Esophagus squamous epithelium (tissue), 5 donors: ENCODE data around the gene DNAJC1. TPM values are rescaled to one million over a fixed set of nuclear protein-coding genes. Genes with fewer than 3 reads are reported as not detected.
A peak's percentile ranks its signal among the peaks of the same experiment; 100 is the strongest.

Source experiments
- DNase-seq: peaks from one replicate; lab custom pipeline; 2025; lab: John Stamatoyannopoulos, UW
- H3K27ac ChIP-seq, 4 donors: fragments of 200-600 bp; sonication (generic); one replicate each; pipeline ENCODE4 v1.5.1; 2016 to 2019; ENCODE audit warnings: mild to moderate bottlenecking in 1 of 4
- H3K27me3 ChIP-seq, 4 donors: fragments of 200-600 bp; sonication (generic); 1 replicate in 3 of 4; 2 replicates in 1 of 4; pipeline versions ENCODE4 v1.5.1 to v1.6.0; 2017 to 2021; ENCODE audit warnings: antibody characterized with exemption in 1 of 4
- H3K36me3 ChIP-seq, 3 donors: fragments of 200-600 bp; sonication (generic); one replicate each; pipeline ENCODE4 v1.5.1; 2016 to 2019
- H3K4me1 ChIP-seq, 3 donors: fragments of 200-600 bp; sonication (generic); one replicate each; pipeline ENCODE4 v1.5.1; 2017 to 2019
- H3K4me3 ChIP-seq, 4 donors: fragments of 200-600 bp; sonication (generic); 1 replicate in 3 of 4; 2 replicates in 1 of 4; pipeline ENCODE4 v1.5.1; 2016 to 2019; ENCODE audit warnings: mild to moderate bottlenecking in 2 of 4, moderate library complexity in 1 of 4
- H3K9me3 ChIP-seq, 3 donors: fragments of 200-600 bp; sonication (generic); one replicate each; pipeline ENCODE4 v1.5.1; 2016 to 2019
- CTCF ChIP-seq, 6 experiments: fragments of 450-650 bp in 4 of 6; fragments of 200-600 bp in 2 of 6; sonication (generic) in 2 of 6; IDR thresholded peaks; one replicate each; pipeline ENCODE4 v1.5.1; 2016 to 2019; ENCODE audit warnings: antibody characterized with exemption in 6 of 6, mild to moderate bottlenecking in 4 of 6, moderate library complexity in 4 of 6
- POLR2A ChIP-seq, 4 donors: fragments of 450-650 bp; IDR thresholded peaks; one replicate each; pipeline ENCODE4 v1.6.1; 2017; ENCODE audit warnings: antibody characterized with exemption in 4 of 4, mild to moderate bottlenecking in 4 of 4, moderate library complexity in 3 of 4
- WGBS, 2 donors: methylation state at CpG; one replicate each; pipeline ENCODE4 v1.1.5; 2018; 5-methylcytosine and 5-hydroxymethylcytosine counted together
- intact Hi-C: fragments of 100-400 bp; cut with DNase I; formaldehyde crosslinking; loops from one replicate; pipeline ENCODE4 v1.15.0; 2022
- total RNA-seq, 4 donors: library from RNA; depleted of rRNA; stranded (reverse); fragments of >200 nt; gene quantifications; one replicate each; pipeline ENCODE4 v1.1.0, GENCODE V29; 2016
- donor health status: DM: yes; HTN: yes; CAD: no.

The DNAJC1 gene
- total RNA-seq, 4 donors from 2014 or later, result 36.1 to 84.8 (median 43.6) TPM

- H3K9me3 ChIP-seq, result no peaks in the 10 kb centered on the region
- no peak overlapping the region for H3K27ac ChIP-seq
- no peak for DNase-seq
- H3K27me3 ChIP-seq, result no peaks in the 10 kb centered on the region
- peaks cover 0 to 39% (median under 1%) of the 10 kb centered on the region in 3 donors for H3K4me1 ChIP-seq
- H3K36me3 ChIP-seq, result peaks cover 0 to 53% (median 0%) of the 10 kb centered on the region in 3 donors
- peak in 5 of 6 experiments; percentile 65 to 82 (median 80) for TF ChIP-seq CTCF (IDR thresholded peaks at IDR 0.05)
- no peak for TF ChIP-seq POLR2A (IDR thresholded peaks at IDR 0.05)
- no peak overlapping the region for H3K4me3 ChIP-seq
- intact Hi-C loops, result loop anchor here (10.0 kb wide), 1 partner anchor 177 kb away; no protein-coding TSS in a partner anchor
- 33 to 55% methylated on average over 10 of the region's 10 CpGs for WGBS, 2 donors
These were observed 271.3 kb downstream of the DNAJC1 start for GRCh38 chr10:21732067-21732772.

GRCh38 chr10:21728618-21729017 is 274.9 kb downstream of the DNAJC1 start:
- WGBS, 2 donors, result 33 to 62% methylated on average over 3 of the region's 3 CpGs
- H3K9me3 ChIP-seq, result no peaks in the 10 kb centered on the region
- H3K4me3 ChIP-seq, result peak overlapping the region in 1 of 4 donors; percentile 18
- no peak for DNase-seq
- H3K27ac ChIP-seq, result peak overlapping the region in 3 of 4 donors; percentile 46 to 68 (median 67)
- TF ChIP-seq POLR2A (IDR thresholded peaks at IDR 0.05), result no peak
- H3K36me3 ChIP-seq, result peaks cover 0 to 22% (median 0%) of the 10 kb centered on the region in 3 donors
- no peaks in the 10 kb centered on the region for H3K27me3 ChIP-seq
- intact Hi-C loops, result loop anchor here (10.0 kb wide), 1 partner anchor 194 kb away; the partner anchor contains the start of gene MLLT10
- peaks cover 10 to 75% (median 23%) of the 10 kb centered on the region in 3 donors for H3K4me1 ChIP-seq

- H3K9me3 ChIP-seq, result no peaks in the 10 kb centered on the region
- peaks cover 10 to 75% (median 23%) of the 10 kb centered on the region in 3 donors for H3K4me1 ChIP-seq
- H3K27me3 ChIP-seq, result no peaks in the 10 kb centered on the region
- H3K36me3 ChIP-seq, result peaks cover 0 to 16% (median 0%) of the 10 kb centered on the region in 3 donors
- WGBS, 2 donors, result 27 to 39% methylated on average over 13 of the region's 13 CpGs
- H3K27ac ChIP-seq, result peak overlapping the region in 3 of 4 donors; percentile 54 to 68 (median 67)
- peak overlapping the region in 2 of 4 donors; percentile 11 to 18 for H3K4me3 ChIP-seq
- intact Hi-C loops, result loop anchor here (10.0 kb wide), 1 partner anchor 193 kb away; the partner anchor contains the start of gene MLLT10
- TF ChIP-seq POLR2A (IDR thresholded peaks at IDR 0.05) (no peak), CTCF (IDR thresholded peaks at IDR 0.05) (no peak)
- DNase-seq, result no peak
These were observed 275.9 kb downstream of the DNAJC1 start for GRCh38 chr10:21727452-21728168.

GRCh38 chr10:21726601-21727225 is 276.8 kb downstream of the DNAJC1 start:
- Histone ChIP-seq H3K4me3 (peak overlapping the region in 1 of 4 donors; percentile 0), H3K9me3 (no peaks in the 10 kb centered on the region), H3K27me3 (no peaks in the 10 kb centered on the region), H3K4me1 (peaks cover 10 to 67% (median 23%) of the 10 kb centered on the region in 3 donors), H3K27ac (peak overlapping the region in 2 of 4 donors; percentile 67 to 68), H3K36me3 (peaks cover 0 to 22% (median 0%) of the 10 kb centered on the region in 3 donors)
- 31 to 59% methylated on average over 3 of the region's 3 CpGs for WGBS, 2 donors
- intact Hi-C loops, result loop anchor here (10.0 kb wide), 1 partner anchor 192 kb away; the partner anchor contains the start of gene MLLT10
- TF ChIP-seq CTCF (IDR thresholded peaks at IDR 0.05) (no peak), POLR2A (IDR thresholded peaks at IDR 0.05) (no peak)
- no peak for DNase-seq

- intact Hi-C loops, result loop anchor here (10.0 kb wide), 1 partner anchor 190 kb away; the partner anchor contains the start of gene MLLT10
- WGBS, 2 donors, result 0 to 2% methylated on average over 4 of the region's 4 CpGs
- DNase-seq, result peak; percentile 28
These were observed 278.7 kb downstream of the DNAJC1 start for GRCh38 chr10:21724687-21725367.

More at GRCh38 chr10:21724687-21725367, 278.7 kb downstream of the DNAJC1 start:
- TF ChIP-seq CTCF (IDR thresholded peaks at IDR 0.05) (no peak), POLR2A (IDR thresholded peaks at IDR 0.05) (no peak)
- Histone ChIP-seq H3K4me1 (peaks cover 10 to 71% (median 23%) of the 10 kb centered on the region in 3 donors), H3K27me3 (no peaks in the 10 kb centered on the region), H3K4me3 (no peak overlapping the region), H3K9me3 (no peaks in the 10 kb centered on the region), H3K27ac (peak overlapping the region in 3 of 4 donors; percentile 18 to 73 (median 69)), H3K36me3 (peaks cover 0 to 16% (median 0%) of the 10 kb centered on the region in 3 donors)
